HG02885 (cell line): ENCODE measurements around the gene ZDHHC14.
A peak's percentile ranks its signal among the peaks of the same experiment; 100 is the strongest.

ENCODE experiments used
- ATAC-seq: cut with Tn5 transposase; IDR thresholded peaks from one replicate; pipeline ENCODE4 v1.9.1; 2021; ENCODE audit warnings: mild to moderate bottlenecking; ENCODE audit not compliant: unreplicated experiment, poor library complexity

ZDHHC14 gene

GRCh38 chr6:157528931-157529653, 148.1 kb downstream of the ZDHHC14 start:
- no peak for ATAC-seq

DNA sequence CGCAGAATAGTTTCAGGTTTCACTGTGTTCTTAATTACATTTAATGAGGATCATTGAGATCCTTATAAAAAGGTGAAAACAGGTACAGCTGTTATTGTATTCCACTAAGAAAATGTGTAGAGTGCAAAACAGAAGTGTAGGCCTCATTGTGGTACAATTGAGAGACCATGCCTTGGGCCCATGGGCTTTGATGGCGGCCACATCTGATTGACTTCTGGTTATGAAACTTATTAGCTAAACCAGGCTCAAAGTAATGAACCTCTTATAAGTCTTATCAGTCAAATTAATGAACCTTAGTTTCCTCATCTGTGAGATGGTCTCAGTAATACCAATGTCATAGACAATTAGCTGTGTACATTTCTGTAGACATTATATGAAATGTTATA, 148.7 kb downstream of the ZDHHC14 start:
- no peak for ATAC-seq

- ATAC-seq, result no peak
Measured at GRCh38 chr6:157530126-157530525, 149.1 kb downstream of the ZDHHC14 start.

GRCh38 chr6:157530724-157531168, 149.8 kb downstream of the ZDHHC14 start:
- no peak for ATAC-seq

DNA sequence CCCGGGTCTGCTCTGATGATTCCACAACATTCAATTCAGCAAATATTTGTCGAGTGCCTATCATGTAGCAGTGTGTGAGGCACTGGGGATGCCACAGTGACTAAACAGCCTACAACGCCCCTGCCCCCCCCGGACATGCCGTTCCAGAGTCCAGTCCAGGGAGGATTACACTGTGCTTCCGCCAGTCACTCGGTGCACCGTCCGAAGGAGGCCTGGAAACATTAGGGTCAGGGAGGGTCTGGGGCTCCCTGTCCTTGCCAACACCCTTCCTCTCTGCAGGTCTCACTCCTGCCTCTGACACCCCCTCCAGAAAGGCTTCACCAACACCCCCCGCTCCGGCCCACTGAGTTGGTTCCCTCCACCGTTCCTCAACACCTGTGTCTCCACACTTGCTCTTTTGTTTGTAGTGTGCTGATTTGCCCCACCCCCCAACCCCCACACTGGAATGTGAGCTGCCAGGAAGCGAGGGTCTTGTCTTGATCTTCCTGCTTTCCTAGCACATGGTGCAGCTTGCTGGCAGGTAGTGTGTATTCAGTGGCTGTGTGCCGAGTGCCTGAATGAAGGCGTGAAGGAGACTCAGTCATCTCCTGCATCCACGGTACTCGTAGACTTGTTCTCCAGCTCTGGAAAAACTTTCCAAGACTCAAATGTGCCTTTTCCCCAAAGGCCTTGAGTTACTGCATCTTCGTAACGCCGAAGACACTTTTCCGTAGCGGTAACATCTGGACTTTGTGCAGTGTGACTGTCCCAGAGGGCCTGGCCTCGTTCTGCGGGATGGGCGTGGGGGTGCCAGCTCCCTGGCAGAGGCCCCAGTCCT, 150.4 kb downstream of the ZDHHC14 start:
- ATAC-seq, result no peak

DNA sequence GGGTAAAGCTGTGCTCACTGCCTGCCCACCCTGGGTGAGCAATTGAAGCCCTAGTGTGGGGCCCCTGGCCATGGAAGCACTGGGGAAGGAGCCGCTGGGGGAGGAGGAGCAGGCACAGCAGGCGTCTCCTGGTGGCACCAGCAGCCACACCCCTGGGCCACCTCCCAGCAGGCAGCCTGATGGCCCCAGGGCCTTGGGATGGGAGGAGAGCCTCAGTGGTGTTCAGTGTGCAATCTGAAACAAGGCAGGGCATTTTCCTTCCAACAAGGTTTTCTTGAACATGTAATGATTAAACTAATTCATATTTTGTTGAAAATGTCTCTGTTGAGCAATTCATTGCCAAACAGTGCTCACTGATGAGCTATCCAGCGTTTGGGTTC, 151.0 kb downstream of the ZDHHC14 start:
- ATAC-seq, result no peak

- no peak for ATAC-seq
Measured at GRCh38 chr6:157533048-157533871, 152.3 kb downstream of the ZDHHC14 start.

DNA sequence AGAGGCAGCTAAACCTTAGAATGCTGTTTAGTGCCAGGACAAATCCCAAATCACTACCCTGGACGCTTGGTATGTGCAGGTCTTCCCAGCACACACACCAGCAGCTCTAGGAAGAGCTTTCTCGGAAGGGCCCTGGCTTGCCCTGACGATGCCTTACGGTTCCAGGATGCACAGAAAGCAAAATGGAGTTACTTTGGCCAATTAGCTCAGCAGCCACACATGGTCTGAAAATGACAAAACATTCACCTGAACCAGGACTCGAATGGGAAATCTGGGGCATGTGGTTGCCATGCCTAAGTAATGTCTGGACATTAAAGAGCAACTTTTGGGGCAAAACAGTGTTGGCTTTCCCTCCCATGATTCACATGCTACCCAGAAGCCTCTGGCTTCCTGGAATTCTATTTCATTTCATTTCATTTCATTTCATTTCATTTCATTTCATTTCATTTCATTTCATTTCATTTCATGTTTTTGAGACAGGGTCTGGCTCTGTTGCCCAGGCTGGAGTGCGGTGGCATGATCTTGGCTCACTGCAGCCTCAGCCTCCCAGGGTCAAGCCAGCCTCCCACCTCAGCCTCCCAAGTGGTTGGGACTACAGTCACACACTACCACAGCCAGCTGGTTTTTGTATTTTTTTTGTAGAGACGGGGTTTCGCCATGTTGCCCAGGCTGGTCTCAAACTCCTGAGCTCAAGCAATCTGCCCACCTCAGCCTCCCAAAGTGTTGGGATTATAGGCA, 153.3 kb downstream of the ZDHHC14 start:
- ATAC-seq, result no peak

DNA sequence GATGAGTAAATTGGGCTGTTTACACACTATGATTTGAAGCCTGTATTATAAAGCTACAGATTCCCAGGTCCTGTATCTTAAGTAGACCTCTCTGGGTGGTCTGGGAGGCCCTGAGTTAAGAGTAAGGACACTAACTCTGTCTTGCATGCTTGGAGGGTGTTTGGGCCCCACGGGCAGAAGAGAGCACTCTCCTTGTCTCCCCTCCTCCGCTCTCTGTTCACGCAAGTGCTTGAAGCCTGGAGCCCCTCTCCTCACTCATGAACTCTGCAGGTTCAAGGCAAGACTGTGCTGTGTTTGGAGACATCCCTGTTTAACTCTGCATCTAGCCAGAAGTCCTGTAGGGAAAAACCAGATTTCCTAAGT, 154.0 kb downstream of the ZDHHC14 start:
- ATAC-seq, result no peak

GRCh38 chr6:157535340-157536222, 154.6 kb downstream of the ZDHHC14 start:
- peak; percentile 62 for ATAC-seq

DNA sequence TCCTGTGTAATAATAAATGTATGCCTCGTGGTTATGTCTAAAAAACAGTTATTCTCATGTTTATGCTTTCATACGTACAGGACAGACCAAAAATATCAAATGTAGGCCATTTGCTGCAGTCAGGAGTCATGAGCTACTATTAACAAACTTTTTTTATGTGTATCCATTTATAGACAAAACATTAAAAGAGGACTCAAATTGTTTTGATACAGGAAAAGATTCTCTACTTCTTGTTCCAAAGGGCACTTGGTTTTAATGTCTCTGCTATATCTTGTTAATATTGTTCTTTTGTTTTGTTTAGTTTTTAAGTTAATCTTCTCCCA, 155.2 kb downstream of the ZDHHC14 start:
- ATAC-seq, result no peak

GRCh38 chr6:157537556-157537955, 156.6 kb downstream of the ZDHHC14 start:
- no peak for ATAC-seq

- peak; percentile 45 for ATAC-seq
Measured at GRCh38 chr6:157538168-157538567, 157.2 kb downstream of the ZDHHC14 start.

DNA sequence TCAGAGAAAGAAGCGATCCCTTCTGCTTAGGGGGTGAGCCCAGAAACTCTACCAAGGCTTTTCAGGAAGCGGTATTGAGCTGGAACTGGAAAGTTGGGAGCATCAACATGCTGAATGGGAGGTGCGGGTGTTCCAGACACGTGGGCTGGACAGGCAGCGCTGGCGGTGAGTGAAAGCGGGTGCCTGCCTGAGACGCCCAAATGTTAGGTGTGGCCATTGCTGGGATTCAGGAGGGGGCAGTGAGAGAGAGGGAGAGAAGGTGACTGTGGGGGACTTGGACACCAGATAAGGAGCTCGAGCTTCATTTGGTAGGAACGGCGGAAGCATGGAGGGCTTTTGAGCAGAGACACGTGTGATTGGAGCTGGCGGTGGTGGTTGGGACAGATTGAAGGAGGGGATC, 157.7 kb downstream of the ZDHHC14 start:
- ATAC-seq, result no peak

DNA sequence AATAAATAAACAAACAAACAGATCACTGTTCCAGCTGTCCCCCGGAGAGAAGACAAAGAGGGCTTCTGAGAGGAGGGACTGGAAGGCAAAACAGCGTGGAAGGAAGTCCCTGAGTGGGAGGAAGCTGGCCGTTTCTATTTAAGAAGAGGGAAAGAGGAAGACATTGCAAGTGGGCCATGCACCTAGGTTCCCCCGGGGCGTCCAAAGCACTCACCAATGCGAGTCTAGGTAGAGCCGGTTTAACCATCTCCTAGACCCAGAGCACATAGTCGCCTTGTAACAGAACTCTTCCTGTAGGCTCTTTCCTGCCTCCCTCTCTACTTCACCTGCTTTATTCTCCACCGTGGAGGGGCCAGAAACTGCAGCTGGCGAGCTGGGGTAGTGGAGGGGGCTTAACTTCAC, 158.4 kb downstream of the ZDHHC14 start:
- no peak for ATAC-seq

DNA sequence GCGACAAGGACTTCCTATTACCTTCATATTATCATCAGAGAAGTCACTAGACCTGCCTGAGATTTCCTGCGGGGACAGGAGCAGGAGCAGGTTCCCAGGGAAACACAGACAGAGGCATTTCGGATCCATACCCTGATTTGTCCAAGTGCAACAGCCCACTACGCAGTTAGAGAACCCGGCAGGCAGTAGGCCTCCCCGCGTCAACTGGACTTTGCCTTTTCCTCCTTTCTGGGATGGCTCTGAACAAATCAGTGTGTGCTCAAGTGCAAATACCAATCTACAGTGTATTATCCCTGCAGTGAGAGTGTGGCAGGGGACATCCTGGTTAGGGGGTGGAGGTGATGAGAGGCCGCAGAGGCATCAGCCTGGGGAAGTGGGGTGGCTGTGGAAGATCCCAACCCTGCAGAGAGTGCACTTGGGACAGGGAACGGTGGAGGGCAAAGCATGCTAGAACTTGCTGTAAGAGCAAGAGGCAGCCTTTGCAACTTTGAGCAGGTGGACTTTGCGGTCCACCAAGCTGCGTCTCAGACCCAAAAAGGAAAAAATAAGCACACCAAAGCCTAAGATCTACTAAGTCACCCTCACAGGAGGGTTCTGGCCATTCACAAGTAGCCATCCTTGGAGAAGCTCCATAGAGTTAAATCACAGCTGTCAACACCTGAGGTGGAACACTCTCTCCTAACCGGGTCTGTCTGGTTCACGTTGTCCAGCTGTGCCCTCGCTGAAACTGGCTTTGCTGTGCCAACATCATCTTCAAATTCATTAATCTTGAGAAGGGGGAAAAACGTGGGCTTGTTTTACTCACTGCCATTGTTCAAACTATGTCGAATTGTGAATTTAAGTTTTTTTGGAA, 159.1 kb downstream of the ZDHHC14 start:
- ATAC-seq, result no peak

DNA sequence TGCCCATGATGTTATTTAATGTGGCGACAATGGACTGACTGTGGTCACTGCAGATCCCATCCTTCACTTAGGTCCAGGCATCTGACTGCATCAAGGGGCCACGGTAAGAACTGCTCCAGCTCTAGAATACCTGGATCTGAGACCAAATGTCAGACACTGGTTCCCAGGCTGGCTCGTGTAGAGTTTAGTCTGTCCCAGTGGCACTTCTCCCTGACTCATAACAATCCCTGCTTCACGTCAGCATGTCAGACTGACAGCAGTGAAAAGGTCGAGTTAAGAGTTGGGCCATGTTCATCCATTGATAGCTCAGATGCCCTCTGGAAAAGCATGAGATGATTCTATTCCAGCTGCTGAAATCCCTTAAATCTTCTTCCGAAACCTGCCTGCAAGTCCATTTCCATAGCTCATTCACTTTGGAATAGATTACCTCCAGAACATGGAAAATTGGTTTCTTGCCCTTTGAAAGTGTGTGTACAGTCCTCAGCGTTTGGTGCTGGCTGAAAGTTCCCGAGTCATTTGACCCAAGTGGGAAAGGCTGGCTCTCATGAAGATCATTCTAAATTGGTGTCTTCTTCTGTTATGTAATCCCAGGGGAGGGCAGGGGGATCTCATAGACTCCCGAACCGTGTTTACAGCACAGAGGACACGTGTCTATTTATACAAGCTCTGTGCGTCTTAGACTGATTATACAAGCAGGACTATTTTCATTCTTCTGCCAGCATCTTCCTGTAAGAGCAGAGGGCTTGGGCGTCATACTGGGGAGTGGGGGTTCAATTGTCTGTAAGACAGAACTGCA, 160.8 kb downstream of the ZDHHC14 start:
- ATAC-seq, result no peak
